ENCODE measurements around the gene ESPNL.

- TF ChIP-seq EZH2 (IDR thresholded peaks at IDR 0.05; ENCODE audit: borderline replicate concordance, low read depth, low read length, severe bottlenecking) (no peak), CTCF (IDR thresholded peaks at IDR 0.05; ENCODE audit: borderline replicate concordance, extremely low read depth, low read length, poor library complexity, severe bottlenecking) (no peak)
These were observed 14.2 kb downstream of the ESPNL start for GRCh38 chr2:238114331-238114841.

Measured in DND-41 (cell line).